K562 (cell line): ENCODE results near the gene GLIS2. TPM values are rescaled to one million over a fixed set of nuclear protein-coding genes. Genes with fewer than 3 reads are reported as not detected.
A peak's percentile ranks its signal among the peaks of the same experiment; 100 is the strongest.

Source experiments
- BHLHE40 ChIP-seq: IDR thresholded peaks from 2 replicates; pipeline ENCODE4 v1.6.1; 2011; ENCODE audit warnings: low read length, improper control_type of control experiment
- BRF2 ChIP-seq: IDR thresholded peaks from 3 replicates; pipeline ENCODE4 v1.6.1; 2011; ENCODE audit warnings: borderline replicate concordance, mild to moderate bottlenecking; ENCODE audit not compliant: insufficient read length, insufficient read depth
- FOXK2 ChIP-seq, 2 experiments: fragments of 450-650 bp; IDR thresholded peaks in 1 of 2; conservative IDR thresholded peaks in 1 of 2; 2 replicates each; pipeline ENCODE4 v1.6.1; 2016; ENCODE audit warnings: low read depth in 2 of 2, mild to moderate bottlenecking in 1 of 2
- FOXP4 ChIP-seq: sonication (generic); formaldehyde crosslinking; IDR thresholded peaks from 2 replicates; pipeline ENCODE4 v1.8.0; 2022; ENCODE audit warnings: mild to moderate bottlenecking, missing genetic modification reagents, borderline replicate concordance
- HNRNPLL ChIP-seq: fragments of 200-400 bp; formaldehyde crosslinking; IDR thresholded peaks from 2 replicates; pipeline ENCODE4 v1.6.1; 2017; ENCODE audit warnings: low read length, low read depth, mild to moderate bottlenecking; ENCODE audit not compliant: poor library complexity, severe bottlenecking
- MLX ChIP-seq, 2 experiments: fragments of 450-650 bp in 1 of 2; sonication (generic) in 1 of 2; formaldehyde crosslinking; conservative IDR thresholded peaks; 2 replicates each; pipeline versions ENCODE4 v1.4.0 to v1.8.1; 2020 to 2022; ENCODE audit warnings: mild to moderate bottlenecking in 1 of 2, missing genetic modification reagents in 1 of 2
- MTA3 ChIP-seq: fragments of 450-650 bp; formaldehyde crosslinking; IDR thresholded peaks from 2 replicates; pipeline ENCODE4 v1.6.1; 2017; ENCODE audit warnings: mild to moderate bottlenecking, borderline replicate concordance
- NONO ChIP-seq, 2 experiments: fragments of 200-400 bp in 1 of 2; fragments of 450-650 bp in 1 of 2; formaldehyde crosslinking in 1 of 2; IDR thresholded peaks; 2 replicates each; pipeline ENCODE4 v1.6.1; 2017; ENCODE audit warnings: low read depth in 2 of 2, mild to moderate bottlenecking in 2 of 2, moderate library complexity in 2 of 2, low read length in 1 of 2
- POLR2G ChIP-seq: fragments of 200-400 bp; formaldehyde crosslinking; IDR thresholded peaks from 2 replicates; pipeline ENCODE4 v1.6.1; 2017; ENCODE audit warnings: low read depth, mild to moderate bottlenecking, antibody characterized with exemption, low read length, moderate library complexity
- RBBP5 ChIP-seq: fragments of 200-600 bp; sonication (generic); IDR thresholded peaks from 2 replicates; pipeline ENCODE4 v1.6.1; 2012; ENCODE audit warnings: borderline replicate concordance, mild to moderate bottlenecking, low read length, control low read depth, inconsistent platforms; ENCODE audit not compliant: insufficient read depth, poor library complexity, severe bottlenecking
- RBFOX2 ChIP-seq: fragments of 200-400 bp; formaldehyde crosslinking; IDR thresholded peaks from 2 replicates; pipeline ENCODE4 v1.6.1; 2017; ENCODE audit warnings: low read depth, mild to moderate bottlenecking, low read length, moderate library complexity
- RBM17 ChIP-seq: fragments of 200-400 bp; formaldehyde crosslinking; IDR thresholded peaks from 2 replicates; pipeline ENCODE4 v1.6.1; 2017; ENCODE audit warnings: low read depth, mild to moderate bottlenecking, low read length, borderline replicate concordance
- SAP30 ChIP-seq: fragments of 200-600 bp; sonication (generic); IDR thresholded peaks from 2 replicates; pipeline ENCODE4 v1.6.1; 2012; ENCODE audit warnings: borderline replicate concordance, low read depth, mild to moderate bottlenecking, moderate library complexity, low read length, control low read depth, inconsistent platforms; ENCODE audit not compliant: insufficient read depth, poor library complexity, severe bottlenecking
- SMAD4 ChIP-seq: fragments of 250-450 bp; sonication (Bioruptor Pico); conservative IDR thresholded peaks from 2 replicates; pipeline ENCODE4 v1.8.0; 2021; ENCODE audit warnings: inconsistent platforms, mild to moderate bottlenecking, moderate library complexity
- ZBTB43 ChIP-seq: sonication (generic); formaldehyde crosslinking; IDR thresholded peaks from 2 replicates; pipeline ENCODE4 v1.8.0; 2023; ENCODE audit warnings: mild to moderate bottlenecking, missing genetic modification reagents
- ZBTB7A ChIP-seq: IDR thresholded peaks from 2 replicates; pipeline ENCODE4 v1.6.1; 2011; ENCODE audit warnings: low read depth, mild to moderate bottlenecking, low read length, moderate library complexity, borderline replicate concordance; ENCODE audit not compliant: control insufficient read depth
- ZNF165 ChIP-seq: fragments of 250-450 bp; sonication (Bioruptor Pico); IDR thresholded peaks from 2 replicates; pipeline ENCODE4 v1.4.0; 2020; ENCODE audit warnings: borderline replicate concordance
- polyA plus RNA-seq, 8 experiments: library from polyadenylated mRNA; depleted of rRNA in 4 of 8; stranded (reverse) in 5 of 8; unstranded in 3 of 8; fragments of >200 nt; fragmentation: Nextera tagmentation in 2 of 8; fragmentation: Illumina TruSeq in 1 of 8; extraction: Ambion mirVana in 2 of 8; extraction: Trizol in 1 of 8; gene quantifications; 2 replicates each; pipeline versions ENCODE4 v1.2.1 to v1.2.3, GENCODE V29; 2011 to 2014; ENCODE audit warnings: inconsistent platforms in 1 of 8, missing spikeins in 1 of 8
- total RNA-seq, 7 experiments: library from RNA; depleted of rRNA in 6 of 7; stranded (reverse); fragments of >200 nt in 6 of 7; fragmentation: Illumina TruSeq in 2 of 7; extraction: Trizol in 2 of 7; gene quantifications; 2 replicates each; pipeline versions ENCODE4 v1.2.1 to v1.2.3, GENCODE V29; 2011 to 2021; ENCODE audit warnings: low replicate concordance in 1 of 7

Gene GLIS2
- total and polyA plus RNA-seq, 9 of the 15 experiments (the other 6 are each of a cell fraction or from before 2014, with no cell fraction given), result 0.10 to 9.0 (median 0.57) TPM

- TF ChIP-seq POLR2G (peak; percentile 26), BHLHE40 (no peak), HNRNPLL (no peak), FOXP4 (CRISPR knock-in tag) (no peak), RBBP5 (peak; percentile 74), SMAD4 (CRISPR knock-in tag) (peak; percentile 57), MTA3 (0 out of 2 replicates have a peak, but pooled peaks have one; percentile 10), RBFOX2 (peak; percentile 32), MLX (CRISPR knock-in tag; conservative IDR thresholded peaks at IDR 0.05) (no peak), SAP30 (peak; percentile 74), ZNF165 (CRISPR knock-in tag) (no peak), BRF2 (no peak), ZBTB43 (no peak), RBM17 (no peak), NONO (IDR thresholded peaks at IDR 0.05; ENCODE audit: low read depth in 2 of 2, low read length in 1 of 2) (peak in 1 of 2 experiments; percentile 55; a peak in 2 of 4 replicates), ZBTB7A (peak; percentile 49; the same call in 1 of the 2 replicates), FOXK2 (conservative IDR thresholded peaks at IDR 0.05 in 1 of 2, IDR thresholded peaks at IDR 0.05 in 1 of 2; ENCODE audit: low read depth in 2 of 2) (0 out of 4 replicates have a peak, but pooled peaks of 1 of the 2 experiments have one; percentile 38)
Measured at GRCh38 chr16:4372001-4372577, 56.2 kb downstream of the GLIS2 start (continued).
